Measurements from ENCODE around the gene ZNF732. TPM values are rescaled to one million over a fixed set of nuclear protein-coding genes. Genes with fewer than 3 reads are reported as not detected.

ZNF732 gene
- under 1 TPM in 1 of 6 donors, not detected in 5; 0.37 TPM for polyA plus RNA-seq (ENCODE audit: low read depth in 6 of 6)

DNA sequence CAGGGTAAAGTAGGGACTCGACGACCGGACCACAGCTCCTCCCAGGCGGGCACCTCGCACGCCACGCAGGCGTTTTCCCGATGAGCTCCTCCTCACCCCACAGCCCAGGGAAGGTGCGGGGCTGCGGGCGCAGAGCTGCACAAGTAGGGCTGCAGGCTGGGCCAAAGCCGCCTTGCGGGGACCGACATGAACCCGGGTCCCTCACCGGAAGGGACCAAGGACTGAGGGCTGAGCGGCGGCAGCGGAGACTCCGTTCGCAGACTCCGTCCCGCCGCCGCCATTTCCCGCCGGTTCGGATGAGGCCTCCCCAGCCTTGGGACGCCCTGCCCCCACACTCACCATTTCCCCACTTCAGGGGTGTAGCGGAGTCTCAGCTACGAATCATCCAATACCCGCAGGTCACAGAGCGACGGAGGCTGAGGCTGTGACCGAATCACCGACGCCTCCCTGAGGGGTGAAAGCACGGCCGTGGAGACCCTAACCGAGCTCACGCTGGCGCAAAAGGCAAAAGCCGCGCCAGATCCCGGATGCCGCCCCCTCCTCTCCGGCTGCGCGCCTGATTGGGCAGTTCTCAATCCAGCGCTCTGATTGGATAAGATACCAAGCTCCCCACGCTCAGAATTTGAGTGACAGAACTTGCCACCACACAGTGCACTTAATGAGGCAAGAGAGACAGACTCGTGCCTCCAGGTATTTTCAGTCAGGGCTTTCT, at the start of gene ZNF732:
TSS of gene ZNF732 (minus strand) at position 506 of the 712 bp plus-strand sequence. CDS start at position 342, 164 bp downstream.
- DNase-seq (no peak), ATAC-seq (ENCODE audit: low read depth in 2 of 2) (no peak)
- peaks cover 4 to 26% of the 10 kb centered on the region in 2 donors for H3K36me3 Mint-ChIP-seq
- peaks cover 10 to 82% (median 77%) of the 10 kb centered on the region in 7 donors for H3K9me3 Mint-ChIP-seq
- peak within 1 kb of the TSS; percentile 16 to 59 (median 45) for H3K4me3 Mint-ChIP-seq
- H3K27me3 Mint-ChIP-seq, result peaks cover 0 to 8% (median 4%) of the 10 kb centered on the region in 3 donors
- H3K4me1 Mint-ChIP-seq, result peaks cover 11 to 31% (median 15%) of the 10 kb centered on the region in 3 donors
- peak within 1 kb of the TSS; percentile 76 to 92 (median 90) for H3K27ac Mint-ChIP-seq

DNA sequence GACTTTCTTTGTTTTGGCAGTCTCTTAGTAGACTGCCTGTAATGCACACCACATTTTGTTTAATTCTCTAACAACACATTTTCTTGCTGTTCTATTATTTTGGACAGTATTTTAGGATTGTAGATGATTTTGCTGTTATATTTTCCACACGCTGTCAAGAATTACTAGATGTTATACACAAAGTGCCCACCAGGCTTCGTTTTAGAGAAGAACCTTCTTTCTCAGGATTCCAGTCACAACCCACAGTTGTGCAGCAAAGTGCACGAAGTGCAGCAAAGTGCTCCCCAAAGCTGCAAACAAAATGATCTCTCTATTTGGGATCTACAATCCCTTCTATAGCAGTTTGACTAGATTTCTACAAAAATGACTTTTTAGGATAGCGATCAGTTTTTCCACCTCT, 34.7 kb upstream of the ZNF732 start:
- Mint-ChIP-seq H3K36me3 (peaks cover 26 to 30% of the 10 kb centered on the region in 2 donors), H3K27me3 (no peaks in the 10 kb centered on the region), H3K4me1 (peaks cover 29 to 49% (median 40%) of the 10 kb centered on the region in 3 donors), H3K27ac (peak overlapping the region in 3 of 6 donors; percentile 22 to 98 (median 80)), H3K9me3 (peaks cover 4 to 46% (median 31%) of the 10 kb centered on the region in 7 donors), H3K4me3 (peak overlapping the region in 7 of 8 donors; percentile 3 to 99 (median 45))
- no peak for ATAC-seq (ENCODE audit: low read depth in 2 of 2)
- no peak for DNase-seq

DNA sequence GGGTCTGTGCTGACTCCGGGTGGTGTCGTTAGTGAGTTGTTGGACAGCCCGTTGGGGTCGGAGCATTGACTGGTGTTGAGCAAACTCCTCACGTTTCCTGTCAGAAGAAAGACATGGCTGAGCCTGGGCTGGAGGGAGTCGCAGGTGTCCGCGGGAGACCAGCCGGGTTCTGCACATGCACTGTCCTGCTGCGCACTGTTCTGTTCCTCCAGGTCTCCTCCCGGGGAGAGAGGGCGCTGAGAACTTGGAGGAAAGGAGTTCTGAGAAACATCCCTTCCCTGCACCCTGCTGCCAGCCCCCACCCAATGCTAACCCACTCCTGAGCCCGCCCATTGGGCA, 33.5 kb upstream of the ZNF732 start:
- ATAC-seq (ENCODE audit: low read depth in 2 of 2), result no peak
- Mint-ChIP-seq H3K36me3 (peaks cover 18 to 21% of the 10 kb centered on the region in 2 donors), H3K4me3 (peak overlapping the region; percentile 97 to 100 (median 99)), H3K27ac (peak overlapping the region; percentile 82 to 100 (median 99)), H3K4me1 (peaks cover 32 to 55% (median 40%) of the 10 kb centered on the region in 3 donors), H3K27me3 (no peaks in the 10 kb centered on the region), H3K9me3 (peaks cover 4 to 34% (median 22%) of the 10 kb centered on the region in 7 donors)
- DNase-seq, result peak; percentile 4

DNA sequence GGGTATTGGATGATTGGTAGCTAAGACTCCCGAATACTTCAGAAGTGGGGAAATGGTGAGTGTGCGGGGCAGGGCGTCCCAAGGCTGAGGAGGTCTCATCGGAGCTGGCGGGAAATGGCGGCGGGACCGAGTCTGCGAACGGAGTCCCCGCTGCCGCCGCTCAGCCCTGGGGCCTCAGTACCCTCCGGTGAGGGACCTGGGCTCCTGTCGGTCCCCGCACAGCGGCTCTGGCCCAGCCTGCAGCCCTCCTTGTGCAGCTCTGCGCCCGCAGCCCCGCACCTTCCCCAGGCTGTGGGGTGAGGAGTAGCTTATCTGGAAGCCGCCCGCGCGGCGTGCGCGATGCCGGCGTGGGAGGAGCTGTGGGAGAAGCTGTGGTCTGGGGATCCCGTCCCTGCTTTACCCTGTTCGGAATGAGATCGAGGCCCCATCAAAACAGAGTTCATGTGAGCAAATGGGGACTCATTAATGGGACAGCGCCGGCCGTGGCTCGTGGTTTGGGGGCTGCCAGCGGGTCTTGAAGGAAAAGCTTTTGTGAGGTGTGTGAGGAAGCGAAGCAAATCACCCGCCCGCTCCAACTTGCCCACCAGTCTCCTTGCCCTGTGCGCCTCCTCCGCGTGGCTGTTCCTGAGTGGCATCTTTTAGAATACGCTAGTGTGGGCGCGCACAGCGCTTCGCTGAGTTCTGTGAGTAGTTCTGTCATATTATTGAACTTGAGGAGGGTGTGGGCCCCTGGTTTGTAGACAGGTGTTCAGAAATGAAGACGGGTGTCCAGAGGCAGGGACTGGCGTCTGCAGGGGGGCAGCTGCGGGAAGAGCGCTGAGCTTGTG, 32.9 kb upstream of the ZNF732 start:
- peaks cover 32 to 55% (median 40%) of the 10 kb centered on the region in 3 donors for H3K4me1 Mint-ChIP-seq
- peak; percentile 20 to 26 for ATAC-seq (ENCODE audit: low read depth in 2 of 2)
- H3K9me3 Mint-ChIP-seq, result peaks cover 4 to 30% (median 17%) of the 10 kb centered on the region in 7 donors
- peaks cover 18 to 20% of the 10 kb centered on the region in 2 donors for H3K36me3 Mint-ChIP-seq
- H3K27me3 Mint-ChIP-seq, result no peaks in the 10 kb centered on the region
- DNase-seq, result no peak
- peak overlapping the region; percentile 98 to 100 (median 100) for H3K27ac Mint-ChIP-seq
- H3K4me3 Mint-ChIP-seq, result peak overlapping the region; percentile 97 to 100 (median 99)

DNA sequence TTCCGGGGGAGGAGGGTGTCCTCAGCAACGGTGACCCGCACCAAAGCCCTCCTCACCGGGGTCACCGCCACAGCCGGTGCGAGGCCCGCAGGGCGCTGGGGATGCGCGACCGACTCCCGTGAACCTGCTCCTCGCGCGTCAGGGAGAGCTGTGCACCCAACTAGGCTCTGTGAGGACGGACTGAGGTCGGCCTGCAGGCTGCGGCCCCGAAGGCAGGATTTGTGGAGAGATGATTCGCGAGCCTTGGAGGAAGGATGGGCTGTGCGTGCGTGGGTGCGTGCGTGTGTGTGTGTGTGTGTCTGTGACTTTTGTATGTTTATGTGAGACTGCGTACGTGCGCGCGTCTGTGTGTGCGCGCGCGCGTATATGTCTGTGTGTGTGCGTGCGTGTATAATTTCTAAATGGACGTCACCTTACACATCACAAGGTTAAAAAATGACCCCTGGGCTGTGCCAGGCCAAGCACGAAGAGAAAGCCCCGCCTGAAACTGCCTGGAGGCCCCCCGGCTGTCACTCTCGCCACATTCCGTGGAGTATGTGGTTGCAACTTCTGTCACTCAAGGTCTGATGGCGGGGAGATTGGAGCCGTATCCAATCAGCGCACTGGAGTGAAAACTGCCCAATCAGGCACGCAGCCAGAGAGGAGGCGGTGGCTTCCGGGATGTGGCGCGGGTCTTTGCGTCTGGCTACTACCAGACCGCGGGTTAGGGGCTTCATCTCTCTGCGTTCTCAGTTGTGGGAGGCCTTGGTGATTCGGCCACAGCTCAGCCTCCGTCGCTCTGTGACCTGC, 32.1 kb upstream of the ZNF732 start, which contains the start of gene ZNF141:
TSS of gene ZNF141 (plus strand) at position 672 of the 789 bp plus-strand sequence. CDS start 170 bp downstream, outside the sequence.
- peaks cover 2 to 22% (median 9%) of the 10 kb centered on the region in 7 donors for H3K9me3 Mint-ChIP-seq
- H3K36me3 Mint-ChIP-seq, result peaks cover 16% of the 10 kb centered on the region in 2 donors
- ATAC-seq (ENCODE audit: low read depth in 2 of 2) (peak; percentile 84), DNase-seq (peak; percentile 96)
- no peaks in the 10 kb centered on the region for H3K27me3 Mint-ChIP-seq
- peak within 1 kb of the TSS; percentile 98 to 100 (median 100) for H3K27ac Mint-ChIP-seq
- H3K4me1 Mint-ChIP-seq, result peaks cover 32 to 55% (median 40%) of the 10 kb centered on the region in 3 donors
- H3K4me3 Mint-ChIP-seq, result peak within 1 kb of the TSS; percentile 97 to 100 (median 99)

DNA sequence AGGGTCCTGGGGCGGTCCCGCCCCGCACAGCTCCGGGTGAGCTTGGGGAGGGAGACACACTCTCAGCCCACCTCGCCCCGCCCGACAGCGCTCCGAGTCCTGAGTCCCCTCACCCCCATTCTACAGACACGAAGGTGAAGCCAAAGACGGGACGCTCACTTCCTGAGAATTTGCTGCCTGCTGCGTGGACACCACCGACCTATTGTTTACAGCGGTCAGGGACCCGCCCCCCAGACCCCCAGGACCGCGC, 31.5 kb upstream of the ZNF732 start:
- Mint-ChIP-seq H3K36me3 (peaks cover 11 to 12% of the 10 kb centered on the region in 2 donors), H3K27me3 (no peaks in the 10 kb centered on the region), H3K27ac (peak overlapping the region; percentile 98 to 100 (median 100)), H3K4me1 (peaks cover 32 to 55% (median 40%) of the 10 kb centered on the region in 3 donors), H3K9me3 (peaks cover 0 to 18% (median 7%) of the 10 kb centered on the region in 7 donors), H3K4me3 (peak overlapping the region; percentile 97 to 100 (median 99))
- ATAC-seq (ENCODE audit: low read depth in 2 of 2) (peak; percentile 1), DNase-seq (no peak)

DNA sequence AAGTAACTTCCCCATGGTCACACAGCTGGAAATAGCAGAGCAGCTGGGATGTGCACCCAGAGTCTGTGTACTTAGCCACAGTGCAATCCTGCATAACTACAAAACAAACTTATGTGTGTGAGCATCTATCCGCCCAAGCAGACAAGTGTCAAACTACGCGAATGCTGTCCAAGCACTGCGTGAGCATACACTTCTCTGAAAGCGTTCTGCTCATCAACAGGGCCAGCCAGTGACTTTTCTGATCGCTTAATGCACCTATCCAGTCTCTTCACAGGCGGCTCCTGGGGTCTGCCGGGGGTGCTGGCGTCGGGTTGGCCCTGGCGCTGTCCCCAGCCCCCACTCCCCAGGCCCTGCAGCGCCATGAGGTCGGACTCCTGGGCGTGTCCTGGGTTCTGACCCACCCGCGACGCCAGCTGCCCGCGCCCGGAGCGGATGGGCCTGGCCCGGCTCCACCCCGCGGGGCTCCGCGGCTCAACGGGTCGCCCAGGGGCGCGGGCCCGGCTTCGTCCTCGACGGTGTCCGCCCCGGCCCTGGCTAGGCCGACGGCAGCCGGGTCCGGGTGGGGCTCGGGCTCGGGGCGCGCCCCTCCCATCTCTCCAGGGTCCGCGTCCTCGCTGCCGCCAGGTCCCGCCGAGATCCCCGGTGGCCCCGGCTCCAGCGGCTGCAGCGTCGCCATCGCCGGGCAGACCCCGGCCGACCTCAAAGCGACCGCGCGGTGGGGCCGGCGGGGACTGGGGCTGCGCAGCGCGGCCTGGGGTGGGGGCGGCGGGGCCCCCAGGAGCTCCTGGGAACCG, 31.0 kb upstream of the ZNF732 start:
- ATAC-seq (ENCODE audit: low read depth in 2 of 2) (no peak), DNase-seq (peak; percentile 27)
- Mint-ChIP-seq H3K4me3 (peak overlapping the region; percentile 80 to 100 (median 99)), H3K9me3 (peaks cover 0 to 17% (median 4%) of the 10 kb centered on the region in 7 donors), H3K36me3 (peaks cover 8 to 10% of the 10 kb centered on the region in 2 donors), H3K4me1 (peaks cover 32 to 55% (median 40%) of the 10 kb centered on the region in 3 donors), H3K27ac (peak overlapping the region in 5 of 6 donors; percentile 65 to 100 (median 92)), H3K27me3 (no peaks in the 10 kb centered on the region)

DNA sequence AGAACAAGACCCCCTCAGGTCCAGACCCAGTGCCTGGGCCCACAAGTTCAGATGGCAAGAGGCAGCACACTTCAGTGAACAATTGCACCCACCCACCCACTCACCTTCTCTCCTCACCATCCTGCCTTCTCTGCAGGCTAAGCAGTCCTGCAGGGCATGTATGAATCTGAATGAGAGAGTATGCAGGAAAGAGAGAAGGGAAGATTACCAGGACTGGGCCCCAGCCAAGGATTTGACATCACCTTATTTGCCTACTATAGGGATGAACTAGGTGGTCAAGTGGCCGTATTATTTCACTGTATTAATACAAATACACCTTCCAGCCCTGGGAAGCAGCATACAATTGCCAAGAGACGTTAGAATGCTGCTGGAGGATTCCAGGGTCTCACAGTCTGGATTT, 30.2 kb upstream of the ZNF732 start:
- H3K9me3 Mint-ChIP-seq, result peaks cover 0 to 15% (median 3%) of the 10 kb centered on the region in 7 donors

DNA sequence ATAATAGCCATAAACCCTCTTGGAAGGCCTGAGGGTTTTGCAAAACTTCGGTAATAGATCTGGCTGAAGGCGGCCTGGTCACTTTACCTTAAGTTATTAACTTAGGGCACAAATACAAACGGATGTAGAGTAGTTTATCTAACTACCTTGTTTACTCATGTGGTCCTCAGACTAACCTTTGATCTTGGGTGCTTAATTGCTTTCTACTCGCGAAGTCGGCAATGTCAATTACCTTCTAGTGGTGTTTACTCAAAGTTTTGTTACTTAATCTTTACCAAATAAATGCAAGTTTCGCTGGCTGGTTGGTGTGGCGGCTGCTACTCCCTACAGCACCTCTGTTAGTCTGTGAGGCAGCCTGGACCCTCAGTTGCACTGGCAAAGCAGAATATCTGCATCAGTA, 23.5 kb upstream of the ZNF732 start:
- Mint-ChIP-seq H3K4me1 (peaks cover 9 to 14% (median 9%) of the 10 kb centered on the region in 3 donors), H3K27me3 (no peaks in the 10 kb centered on the region), H3K4me3 (no peak overlapping the region), H3K27ac (peak overlapping the region in 4 of 6 donors; percentile 24 to 96 (median 34)), H3K9me3 (peaks cover 5 to 47% (median 16%) of the 10 kb centered on the region in 7 donors), H3K36me3 (no peaks in the 10 kb centered on the region)
- ATAC-seq (ENCODE audit: low read depth in 2 of 2) (no peak), DNase-seq (no peak)

More for the DNA sequence above, 30.2 kb upstream of the ZNF732 start:
- H3K27ac Mint-ChIP-seq, result peak overlapping the region in 5 of 6 donors; percentile 9 to 91 (median 65)
- DNase-seq, result no peak
- H3K4me1 Mint-ChIP-seq, result peaks cover 30 to 48% (median 35%) of the 10 kb centered on the region in 3 donors
- peak overlapping the region; percentile 58 to 91 (median 80) for H3K4me3 Mint-ChIP-seq
- ATAC-seq (ENCODE audit: low read depth in 2 of 2), result no peak
- H3K27me3 Mint-ChIP-seq, result no peaks in the 10 kb centered on the region
- H3K36me3 Mint-ChIP-seq, result peaks cover 5 to 6% of the 10 kb centered on the region in 2 donors

DNA sequence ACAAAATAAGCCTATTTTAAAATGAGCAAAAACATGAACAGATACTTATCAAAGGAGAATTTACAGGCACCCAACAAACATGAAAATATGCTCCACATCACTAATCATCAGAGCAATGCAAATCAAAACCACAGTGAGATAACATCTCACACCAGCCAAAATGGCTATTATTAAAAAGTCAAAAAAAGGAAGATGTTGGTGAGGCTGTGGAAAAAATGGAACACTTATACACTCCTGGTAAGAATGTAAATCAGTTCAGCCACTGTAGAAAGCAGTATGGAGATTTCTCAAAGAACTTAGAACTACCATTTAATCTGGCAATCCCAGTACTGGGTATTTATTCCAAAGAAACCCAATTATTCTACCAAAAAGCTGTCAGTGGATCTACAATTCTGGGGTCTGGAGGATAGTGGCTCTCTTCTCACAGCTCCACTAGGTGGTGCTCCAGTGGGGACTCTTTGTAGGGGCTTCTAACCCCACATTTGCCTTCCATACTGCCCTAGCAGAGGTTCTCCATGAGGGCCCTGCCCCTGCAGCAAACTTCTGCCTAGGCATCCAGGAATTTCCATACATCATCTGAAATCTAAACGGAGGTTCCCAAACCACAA, 9.1 kb upstream of the ZNF732 start:
- ATAC-seq (ENCODE audit: low read depth in 2 of 2), result no peak
- H3K4me1 Mint-ChIP-seq, result peaks cover 9 to 20% (median 15%) of the 10 kb centered on the region in 3 donors
- peaks cover 23 to 74% (median 69%) of the 10 kb centered on the region in 7 donors for H3K9me3 Mint-ChIP-seq
- peak overlapping the region in 3 of 8 donors; percentile 45 to 77 (median 75) for H3K4me3 Mint-ChIP-seq
- no peak overlapping the region for H3K27ac Mint-ChIP-seq
- H3K36me3 Mint-ChIP-seq, result peaks cover 28 to 53% of the 10 kb centered on the region in 2 donors
- DNase-seq, result no peak
- peaks cover 12 to 22% (median 13%) of the 10 kb centered on the region in 3 donors for H3K27me3 Mint-ChIP-seq

DNA sequence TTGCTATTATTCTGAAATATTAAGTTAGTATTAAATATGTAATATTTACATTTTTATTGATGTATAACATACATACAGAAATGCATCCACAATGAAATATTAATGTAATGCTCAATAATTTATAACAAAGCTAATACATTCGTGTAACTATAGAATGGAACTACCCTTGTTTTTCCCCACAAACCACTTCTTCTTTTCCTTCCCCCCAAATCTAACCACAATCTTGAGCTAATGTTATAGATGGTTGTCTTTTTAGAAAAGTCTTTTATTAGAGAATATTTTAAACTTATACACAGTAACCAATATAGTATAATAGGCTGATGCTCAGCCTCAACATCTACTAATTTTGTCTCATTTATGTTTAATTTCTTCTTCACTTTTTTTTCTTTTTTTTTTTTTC, 4.5 kb upstream of the ZNF732 start:
- ATAC-seq (ENCODE audit: low read depth in 2 of 2) (no peak), DNase-seq (no peak)
- Mint-ChIP-seq H3K9me3 (peaks cover 5 to 84% (median 66%) of the 10 kb centered on the region in 7 donors), H3K4me3 (no peak overlapping the region), H3K4me1 (peaks cover 16 to 41% (median 20%) of the 10 kb centered on the region in 3 donors), H3K27ac (no peak overlapping the region), H3K27me3 (peaks cover 0 to 8% (median 0%) of the 10 kb centered on the region in 3 donors), H3K36me3 (peaks cover 10 to 19% of the 10 kb centered on the region in 2 donors)

All from naive B cell (primary cell).